NCI-H82 (cell line): ENCODE results near the gene ATP2B1.

Experiments used
- DNase-seq: peaks from one replicate; lab custom pipeline; 2025; lab: John Stamatoyannopoulos, UW

ATP2B1 gene

GRCh38 chr12:89692439-89692838, 16.2 kb downstream of the ATP2B1 start:
- DNase-seq: no peak

- DNase-seq: no peak
Measured at GRCh38 chr12:89691659-89692058, 17.0 kb downstream of the ATP2B1 start.

GRCh38 chr12:89690925-89691324, 17.7 kb downstream of the ATP2B1 start:
- DNase-seq: peak; percentile 74

GRCh38 chr12:89689306-89689705, 19.3 kb downstream of the ATP2B1 start:
- DNase-seq: no peak

- DNase-seq: no peak
Measured at GRCh38 chr12:89686311-89686710, 22.3 kb downstream of the ATP2B1 start.

- peak; percentile 49 for DNase-seq
Measured at GRCh38 chr12:89685363-89685972, 23.2 kb downstream of the ATP2B1 start.

- no peak for DNase-seq
Measured at GRCh38 chr12:89684136-89684535, 24.5 kb downstream of the ATP2B1 start.

- no peak for DNase-seq
Measured at GRCh38 chr12:89682284-89682683, 26.4 kb downstream of the ATP2B1 start.

GRCh38 chr12:89680409-89680808, 28.2 kb downstream of the ATP2B1 start:
- no peak for DNase-seq

- DNase-seq: no peak
Measured at GRCh38 chr12:89679631-89680030, 29.0 kb downstream of the ATP2B1 start.

GRCh38 chr12:89678225-89678624, 30.4 kb downstream of the ATP2B1 start:
- no peak for DNase-seq

- DNase-seq: no peak
Measured at GRCh38 chr12:89676930-89677329, 31.7 kb downstream of the ATP2B1 start.

GRCh38 chr12:89674326-89674942, 34.2 kb downstream of the ATP2B1 start:
- DNase-seq: no peak

- no peak for DNase-seq
Measured at GRCh38 chr12:89673603-89674002, 35.0 kb downstream of the ATP2B1 start.

- DNase-seq: no peak
Measured at GRCh38 chr12:89672589-89672979, 36.1 kb downstream of the ATP2B1 start.

- no peak for DNase-seq
Measured at GRCh38 chr12:89671469-89671868, 37.2 kb downstream of the ATP2B1 start.

GRCh38 chr12:89669197-89669596, 39.4 kb downstream of the ATP2B1 start:
- no peak for DNase-seq

GRCh38 chr12:89665556-89665955, 43.1 kb downstream of the ATP2B1 start:
- DNase-seq: peak; percentile 7

GRCh38 chr12:89664441-89664840, 44.2 kb downstream of the ATP2B1 start:
- no peak for DNase-seq

- DNase-seq: no peak
Measured at GRCh38 chr12:89663577-89664357, 44.9 kb downstream of the ATP2B1 start.

- peak; percentile 11 for DNase-seq
Measured at GRCh38 chr12:89662623-89663022, 46.0 kb downstream of the ATP2B1 start.

GRCh38 chr12:89661706-89662330, 46.8 kb downstream of the ATP2B1 start:
- no peak for DNase-seq

- DNase-seq: no peak
Measured at GRCh38 chr12:89657739-89658138, 50.9 kb downstream of the ATP2B1 start.
